Prostate gland (tissue), 2 donors: ENCODE measurements around the gene GSG1L.

Source experiments
- POLR2A ChIP-seq: fragments of 450-650 bp; IDR thresholded peaks from one replicate; pipeline ENCODE4 v1.6.1; 2016; ENCODE audit warnings: antibody characterized with exemption, mild to moderate bottlenecking
- POLR2AphosphoS5 ChIP-seq: sonication (generic); formaldehyde crosslinking; IDR thresholded peaks from one replicate; pipeline ENCODE4 v1.6.1; 2017; ENCODE audit warnings: antibody characterized with exemption
- TF ChIP-seq, protein P1 (sequence below), 4 experiments: fragments of 200-600 bp in 2 of 4; fragments of 450-650 bp in 2 of 4; sonication (generic) in 2 of 4; IDR thresholded peaks; 1 replicate in 3 of 4; 2 replicates in 1 of 4; pipeline ENCODE4 v1.5.1; 2016 to 2019; ENCODE audit warnings: antibody characterized with exemption in 4 of 4, mild to moderate bottlenecking in 2 of 4, moderate library complexity in 2 of 4

DNA sequence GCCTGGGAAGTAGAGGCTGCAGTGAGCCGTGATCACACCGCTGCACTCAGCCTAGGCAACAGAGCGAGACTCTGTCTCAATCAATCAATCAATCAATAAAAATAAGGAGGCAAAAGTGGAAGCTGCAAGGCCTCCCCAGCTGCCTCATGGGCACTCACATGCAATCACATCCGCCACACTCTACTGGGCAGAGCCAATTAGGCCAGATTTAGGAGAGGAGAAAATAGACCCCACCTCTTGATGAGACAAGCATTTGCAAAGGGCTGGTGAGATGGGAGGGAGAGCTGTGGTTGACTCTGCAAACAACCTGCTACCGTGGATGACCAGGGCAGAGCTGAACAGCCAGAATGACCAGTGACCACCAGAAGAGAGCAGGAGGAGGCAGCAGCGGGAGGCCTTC, 14.7 kb upstream of the GSG1L start:
- TF ChIP-seq, protein P1, sequence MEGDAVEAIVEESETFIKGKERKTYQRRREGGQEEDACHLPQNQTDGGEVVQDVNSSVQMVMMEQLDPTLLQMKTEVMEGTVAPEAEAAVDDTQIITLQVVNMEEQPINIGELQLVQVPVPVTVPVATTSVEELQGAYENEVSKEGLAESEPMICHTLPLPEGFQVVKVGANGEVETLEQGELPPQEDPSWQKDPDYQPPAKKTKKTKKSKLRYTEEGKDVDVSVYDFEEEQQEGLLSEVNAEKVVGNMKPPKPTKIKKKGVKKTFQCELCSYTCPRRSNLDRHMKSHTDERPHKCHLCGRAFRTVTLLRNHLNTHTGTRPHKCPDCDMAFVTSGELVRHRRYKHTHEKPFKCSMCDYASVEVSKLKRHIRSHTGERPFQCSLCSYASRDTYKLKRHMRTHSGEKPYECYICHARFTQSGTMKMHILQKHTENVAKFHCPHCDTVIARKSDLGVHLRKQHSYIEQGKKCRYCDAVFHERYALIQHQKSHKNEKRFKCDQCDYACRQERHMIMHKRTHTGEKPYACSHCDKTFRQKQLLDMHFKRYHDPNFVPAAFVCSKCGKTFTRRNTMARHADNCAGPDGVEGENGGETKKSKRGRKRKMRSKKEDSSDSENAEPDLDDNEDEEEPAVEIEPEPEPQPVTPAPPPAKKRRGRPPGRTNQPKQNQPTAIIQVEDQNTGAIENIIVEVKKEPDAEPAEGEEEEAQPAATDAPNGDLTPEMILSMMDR (IDR thresholded peaks at IDR 0.05): no peak
- no peak for TF ChIP-seq POLR2A
- TF ChIP-seq POLR2AphosphoS5: no peak
